Gastrocnemius medialis (tissue), 4 donors: ENCODE data around the gene TMCO4.

Experiments used
- POLR2A ChIP-seq, 2 donors: fragments of 450-650 bp; IDR thresholded peaks; one replicate each; pipeline ENCODE4 v1.6.1; 2017; ENCODE audit warnings: antibody characterized with exemption in 2 of 2, mild to moderate bottlenecking in 2 of 2, moderate library complexity in 2 of 2
- TF ChIP-seq, protein P1 (sequence below), 5 experiments: fragments of 450-650 bp in 3 of 5; fragments of 200-600 bp in 2 of 5; sonication (generic) in 2 of 5; IDR thresholded peaks in 4 of 5; conservative IDR thresholded peaks in 1 of 5; 1 replicate in 4 of 5; 2 replicates in 1 of 5; pipeline ENCODE4 v1.5.1; 2016 to 2019; ENCODE audit warnings: antibody characterized with exemption in 5 of 5, mild to moderate bottlenecking in 3 of 5, moderate library complexity in 3 of 5

GRCh38 chr1:19646377-19647319 lies 153.1 kb downstream of the TMCO4 start:
- TF ChIP-seq, protein P1, sequence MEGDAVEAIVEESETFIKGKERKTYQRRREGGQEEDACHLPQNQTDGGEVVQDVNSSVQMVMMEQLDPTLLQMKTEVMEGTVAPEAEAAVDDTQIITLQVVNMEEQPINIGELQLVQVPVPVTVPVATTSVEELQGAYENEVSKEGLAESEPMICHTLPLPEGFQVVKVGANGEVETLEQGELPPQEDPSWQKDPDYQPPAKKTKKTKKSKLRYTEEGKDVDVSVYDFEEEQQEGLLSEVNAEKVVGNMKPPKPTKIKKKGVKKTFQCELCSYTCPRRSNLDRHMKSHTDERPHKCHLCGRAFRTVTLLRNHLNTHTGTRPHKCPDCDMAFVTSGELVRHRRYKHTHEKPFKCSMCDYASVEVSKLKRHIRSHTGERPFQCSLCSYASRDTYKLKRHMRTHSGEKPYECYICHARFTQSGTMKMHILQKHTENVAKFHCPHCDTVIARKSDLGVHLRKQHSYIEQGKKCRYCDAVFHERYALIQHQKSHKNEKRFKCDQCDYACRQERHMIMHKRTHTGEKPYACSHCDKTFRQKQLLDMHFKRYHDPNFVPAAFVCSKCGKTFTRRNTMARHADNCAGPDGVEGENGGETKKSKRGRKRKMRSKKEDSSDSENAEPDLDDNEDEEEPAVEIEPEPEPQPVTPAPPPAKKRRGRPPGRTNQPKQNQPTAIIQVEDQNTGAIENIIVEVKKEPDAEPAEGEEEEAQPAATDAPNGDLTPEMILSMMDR (IDR thresholded peaks at IDR 0.05 in 4 of 5, conservative IDR thresholded peaks at IDR 0.05 in 1 of 5): no peak
- no peak for TF ChIP-seq POLR2A (IDR thresholded peaks at IDR 0.05)
